ENCODE measurements around the gene REST. TPM values are rescaled to one million over a fixed set of nuclear protein-coding genes. Genes with fewer than 3 reads are reported as not detected.
"Not testable (repeated sequence)": the region's sequence is repeated elsewhere in the genome, so short reads cannot be mapped to it uniquely, and the experiment has no call there.

The REST gene
- total and polyA plus RNA-seq, 4 donors, result 5.7 to 39.1 (median 20.1) TPM

DNA sequence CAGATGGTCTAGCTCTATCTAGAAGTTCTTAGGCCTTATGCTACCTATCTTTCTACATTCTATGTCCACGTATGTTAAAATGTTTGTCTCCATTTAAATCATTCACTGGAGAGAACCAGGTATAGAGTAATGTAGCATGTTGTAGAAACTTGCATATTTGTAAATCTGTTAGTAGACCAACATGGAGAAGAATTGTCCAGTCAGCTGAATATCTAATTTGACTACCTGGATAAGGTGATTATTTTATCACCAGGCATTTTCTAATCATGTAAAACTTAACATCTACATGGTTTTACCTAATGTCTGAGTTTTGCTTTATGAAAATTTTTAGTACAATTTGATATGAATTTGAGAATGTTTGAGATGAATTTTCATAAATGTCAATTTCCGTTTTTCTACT, 19.5 kb downstream of the REST start:
- no peaks in the 10 kb centered on the region for H3K9me3 ChIP-seq (ENCODE audit: control insufficient read depth, low read length)
- intact Hi-C loops (cut with DNase I), result no loop called here
- H3K4me3 ChIP-seq (ENCODE audit: low read length in 2 of 2), result no peak overlapping the region
- H3K4me1 ChIP-seq (ENCODE audit: control insufficient read depth in 1 of 2, insufficient read depth in 2 of 2, low read length in 2 of 2), result peaks cover 0 to 3% of the 10 kb centered on the region in 2 donors
- DNase-seq (no peak), ATAC-seq (ENCODE audit: low FRiP score) (no peak)
- H3K27ac ChIP-seq (ENCODE audit: low read depth in 1 of 2, low read length in 2 of 2), result no peak overlapping the region
- H3K36me3 ChIP-seq (ENCODE audit: control insufficient read depth in 1 of 2, insufficient read depth in 2 of 2, low read length in 1 of 2), result peaks cover 0 to 6% of the 10 kb centered on the region in 2 donors
- WGBS, 2 donors, result 68 to 70% methylated on average over 2 of the region's 2 CpGs
- no peaks in the 10 kb centered on the region for H3K27me3 ChIP-seq (ENCODE audit: control insufficient read depth in 1 of 2, insufficient read depth in 2 of 2, low read length in 1 of 2)

DNA sequence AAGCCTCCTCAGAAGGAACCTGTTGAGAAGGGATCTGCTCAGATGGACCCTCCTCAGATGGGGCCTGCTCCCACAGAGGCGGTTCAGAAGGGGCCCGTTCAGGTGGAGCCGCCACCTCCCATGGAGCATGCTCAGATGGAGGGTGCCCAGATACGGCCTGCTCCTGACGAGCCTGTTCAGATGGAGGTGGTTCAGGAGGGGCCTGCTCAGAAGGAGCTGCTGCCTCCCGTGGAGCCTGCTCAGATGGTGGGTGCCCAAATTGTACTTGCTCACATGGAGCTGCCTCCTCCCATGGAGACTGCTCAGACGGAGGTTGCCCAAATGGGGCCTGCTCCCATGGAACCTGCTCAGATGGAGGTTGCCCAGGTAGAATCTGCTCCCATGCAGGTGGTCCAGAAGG, 22.9 kb downstream of the REST start:
- Histone ChIP-seq H3K36me3 (ENCODE audit: control insufficient read depth in 1 of 2, insufficient read depth in 2 of 2, low read length in 1 of 2) (peaks cover 0 to 6% of the 10 kb centered on the region in 2 donors), H3K27ac (ENCODE audit: low read depth in 1 of 2, low read length in 2 of 2) (no peak overlapping the region), H3K9me3 (ENCODE audit: control insufficient read depth, low read length) (no peaks in the 10 kb centered on the region), H3K4me1 (ENCODE audit: control insufficient read depth in 1 of 2, insufficient read depth in 2 of 2, low read length in 2 of 2) (no peaks in the 10 kb centered on the region), H3K27me3 (ENCODE audit: control insufficient read depth in 1 of 2, insufficient read depth in 2 of 2, low read length in 1 of 2) (no peaks in the 10 kb centered on the region), H3K4me3 (ENCODE audit: low read length in 2 of 2) (no peak overlapping the region)
- intact Hi-C loops (cut with DNase I), result no loop called here
- no peak for DNase-seq
- no peak for ATAC-seq (ENCODE audit: low FRiP score)
- WGBS, 2 donors, result 91 to 93% methylated on average over 7 of the region's 7 CpGs

DNA sequence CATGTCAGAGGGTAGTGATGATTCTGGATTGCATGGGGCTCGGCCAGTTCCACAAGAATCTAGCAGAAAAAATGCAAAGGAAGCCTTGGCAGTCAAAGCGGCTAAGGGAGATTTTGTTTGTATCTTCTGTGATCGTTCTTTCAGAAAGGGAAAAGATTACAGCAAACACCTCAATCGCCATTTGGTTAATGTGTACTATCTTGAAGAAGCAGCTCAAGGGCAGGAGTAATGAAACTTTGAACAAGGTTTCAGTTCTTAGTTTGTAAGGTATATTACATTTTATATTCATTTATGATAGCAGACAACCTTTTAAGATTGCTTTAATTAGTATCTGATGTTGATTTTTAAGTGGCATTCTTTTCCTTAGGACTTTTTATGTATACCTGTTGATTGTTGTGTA, 24.2 kb downstream of the REST start:
- no peaks in the 10 kb centered on the region for H3K27me3 ChIP-seq (ENCODE audit: control insufficient read depth in 1 of 2, insufficient read depth in 2 of 2, low read length in 1 of 2)
- no peak overlapping the region for H3K4me3 ChIP-seq (ENCODE audit: low read length in 2 of 2)
- no peaks in the 10 kb centered on the region for H3K9me3 ChIP-seq (ENCODE audit: control insufficient read depth, low read length)
- peaks cover 0 to 6% of the 10 kb centered on the region in 2 donors for H3K36me3 ChIP-seq (ENCODE audit: control insufficient read depth in 1 of 2, insufficient read depth in 2 of 2, low read length in 1 of 2)
- no peaks in the 10 kb centered on the region for H3K4me1 ChIP-seq (ENCODE audit: control insufficient read depth in 1 of 2, insufficient read depth in 2 of 2, low read length in 2 of 2)
- no peak for DNase-seq
- no peak for ATAC-seq (ENCODE audit: low FRiP score)
- intact Hi-C loops (cut with DNase I), result no loop called here
- WGBS, 2 donors, result 72 to 83% methylated on average over 4 of the region's 4 CpGs
- H3K27ac ChIP-seq (ENCODE audit: low read depth in 1 of 2, low read length in 2 of 2), result no peak overlapping the region

DNA sequence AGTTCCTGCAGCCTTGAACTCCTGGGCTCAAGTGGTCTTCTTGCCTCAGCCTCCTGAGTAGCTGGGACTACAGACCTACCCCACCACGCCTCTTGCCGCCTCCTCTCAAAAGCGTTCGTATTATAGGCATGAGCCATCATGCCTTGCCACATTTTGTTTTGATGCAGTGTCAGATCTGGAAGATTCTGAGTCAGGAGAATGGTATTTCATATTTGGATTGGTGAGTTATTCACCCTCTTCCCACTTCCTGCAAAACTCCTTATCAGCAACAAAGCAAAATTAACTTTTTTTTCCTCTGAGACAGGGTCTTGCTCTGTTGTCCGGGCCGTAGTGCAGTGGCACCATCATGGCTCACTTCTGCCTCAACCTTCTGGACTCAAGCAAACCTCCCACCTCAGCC, 29.6 kb downstream of the REST start:
- intact Hi-C loops (cut with DNase I), result no loop called here
- H3K4me3 ChIP-seq (ENCODE audit: low read length in 2 of 2), result no peak overlapping the region
- ATAC-seq (ENCODE audit: low FRiP score), result no peak
- no peak for DNase-seq
- no peaks in the 10 kb centered on the region for H3K9me3 ChIP-seq (ENCODE audit: control insufficient read depth, low read length)
- 48 to 58% methylated on average over 6 of the region's 6 CpGs for WGBS, 2 donors
- H3K4me1 ChIP-seq (ENCODE audit: control insufficient read depth in 1 of 2, insufficient read depth in 2 of 2, low read length in 2 of 2), result no peaks in the 10 kb centered on the region
- no peak overlapping the region for H3K27ac ChIP-seq (ENCODE audit: low read depth in 1 of 2, low read length in 2 of 2)
- no peaks in the 10 kb centered on the region for H3K27me3 ChIP-seq (ENCODE audit: control insufficient read depth in 1 of 2, insufficient read depth in 2 of 2, low read length in 1 of 2)
- H3K36me3 ChIP-seq (ENCODE audit: control insufficient read depth in 1 of 2, insufficient read depth in 2 of 2, low read length in 1 of 2), result no peaks in the 10 kb centered on the region

DNA sequence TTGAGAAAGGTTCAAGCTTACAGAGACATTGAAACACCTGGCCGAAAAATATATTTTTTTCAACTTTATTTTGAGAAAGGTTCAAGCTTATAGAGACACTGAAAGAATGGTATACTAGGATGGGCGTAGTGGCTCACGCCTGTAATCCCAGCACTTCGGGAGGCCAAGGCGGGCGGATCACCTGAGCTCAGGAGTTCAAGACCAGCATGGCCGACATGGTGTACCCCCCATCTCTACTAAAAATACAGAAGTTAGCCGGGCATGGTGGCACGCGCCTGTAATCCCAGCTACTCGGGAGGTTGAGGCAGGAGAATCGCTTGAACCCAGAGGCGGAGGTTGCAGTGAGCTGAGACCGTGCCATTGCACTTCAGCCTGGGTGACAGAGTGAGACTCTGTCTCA, 32.1 kb downstream of the REST start:
- ATAC-seq (ENCODE audit: low FRiP score); H3K9me3 ChIP-seq (ENCODE audit: control insufficient read depth, low read length); DNase-seq; H3K27ac ChIP-seq (ENCODE audit: low read depth in 1 of 2, low read length in 2 of 2); intact Hi-C loops (cut with DNase I); H3K4me3 ChIP-seq (ENCODE audit: low read length in 2 of 2); H3K36me3 ChIP-seq (ENCODE audit: control insufficient read depth in 1 of 2, insufficient read depth in 2 of 2, low read length in 1 of 2); H3K4me1 ChIP-seq (ENCODE audit: control insufficient read depth in 1 of 2, insufficient read depth in 2 of 2, low read length in 2 of 2); H3K27me3 ChIP-seq (ENCODE audit: control insufficient read depth in 1 of 2, insufficient read depth in 2 of 2, low read length in 1 of 2): not testable (repeated sequence)
- 98% methylated on average over 14 of the region's 14 CpGs for WGBS, 2 donors

DNA sequence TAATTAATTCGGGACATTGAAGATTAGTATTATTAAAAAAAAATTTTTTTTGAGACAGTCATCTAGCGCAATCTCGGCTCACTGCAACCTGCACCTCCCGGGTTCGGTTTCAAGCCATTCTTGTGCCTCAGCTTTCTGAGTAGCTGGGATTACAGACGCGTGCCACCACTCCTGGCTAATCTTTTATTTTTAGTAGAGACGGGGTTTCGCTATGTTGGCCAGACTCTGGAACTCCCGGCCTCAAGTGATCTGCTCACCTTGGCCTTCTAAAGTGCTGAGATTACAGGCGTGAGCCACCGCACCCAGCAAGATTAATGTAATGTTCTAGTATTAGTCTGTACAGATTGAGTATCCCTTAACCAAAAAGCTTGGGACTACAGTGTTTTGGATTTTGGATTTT, 32.7 kb downstream of the REST start:
- 91% methylated on average over 12 of the region's 12 CpGs for WGBS, 2 donors

DNA sequence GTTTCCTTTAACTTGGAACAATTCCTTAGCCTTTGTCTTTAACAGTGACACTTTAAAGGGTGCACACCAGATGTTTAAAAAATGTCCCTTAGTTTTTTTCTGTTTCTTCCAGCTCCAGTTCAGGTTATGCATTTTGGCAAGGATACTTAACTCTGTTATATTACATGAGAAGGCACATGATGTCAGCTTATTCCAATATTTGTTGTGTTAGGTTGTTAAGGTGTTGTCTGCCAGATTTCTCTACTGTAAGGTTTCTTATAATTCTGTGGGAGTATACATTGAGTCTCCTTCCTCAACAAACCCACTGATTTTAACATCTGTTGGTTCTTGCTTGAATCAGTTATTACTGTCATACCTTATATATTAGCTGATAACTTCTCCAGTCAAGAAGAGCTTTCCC, 33.3 kb downstream of the REST start:
- no peak overlapping the region for H3K4me3 ChIP-seq (ENCODE audit: low read length in 2 of 2)
- H3K36me3 ChIP-seq (ENCODE audit: control insufficient read depth in 1 of 2, insufficient read depth in 2 of 2, low read length in 1 of 2), result no peaks in the 10 kb centered on the region
- intact Hi-C loops (cut with DNase I), result no loop called here
- DNase-seq (no peak), ATAC-seq (ENCODE audit: low FRiP score) (no peak)
- H3K27me3 ChIP-seq (ENCODE audit: control insufficient read depth in 1 of 2, insufficient read depth in 2 of 2, low read length in 1 of 2), result no peaks in the 10 kb centered on the region
- no peak overlapping the region for H3K27ac ChIP-seq (ENCODE audit: low read depth in 1 of 2, low read length in 2 of 2)
- no peaks in the 10 kb centered on the region for H3K4me1 ChIP-seq (ENCODE audit: control insufficient read depth in 1 of 2, insufficient read depth in 2 of 2, low read length in 2 of 2)
- H3K9me3 ChIP-seq (ENCODE audit: control insufficient read depth, low read length), result no peaks in the 10 kb centered on the region

More for the DNA sequence above, 32.7 kb downstream of the REST start:
- Histone ChIP-seq H3K36me3 (ENCODE audit: control insufficient read depth in 1 of 2, insufficient read depth in 2 of 2, low read length in 1 of 2) (no peaks in the 10 kb centered on the region), H3K27me3 (ENCODE audit: control insufficient read depth in 1 of 2, insufficient read depth in 2 of 2, low read length in 1 of 2) (no peaks in the 10 kb centered on the region), H3K4me3 (ENCODE audit: low read length in 2 of 2) (no peak overlapping the region), H3K9me3 (ENCODE audit: control insufficient read depth, low read length) (no peaks in the 10 kb centered on the region), H3K4me1 (ENCODE audit: control insufficient read depth in 1 of 2, insufficient read depth in 2 of 2, low read length in 2 of 2) (no peaks in the 10 kb centered on the region), H3K27ac (ENCODE audit: low read depth in 1 of 2, low read length in 2 of 2) (no peak overlapping the region)
- intact Hi-C loops (cut with DNase I), result no loop called here
- no peak for DNase-seq
- no peak for ATAC-seq (ENCODE audit: low FRiP score)

DNA sequence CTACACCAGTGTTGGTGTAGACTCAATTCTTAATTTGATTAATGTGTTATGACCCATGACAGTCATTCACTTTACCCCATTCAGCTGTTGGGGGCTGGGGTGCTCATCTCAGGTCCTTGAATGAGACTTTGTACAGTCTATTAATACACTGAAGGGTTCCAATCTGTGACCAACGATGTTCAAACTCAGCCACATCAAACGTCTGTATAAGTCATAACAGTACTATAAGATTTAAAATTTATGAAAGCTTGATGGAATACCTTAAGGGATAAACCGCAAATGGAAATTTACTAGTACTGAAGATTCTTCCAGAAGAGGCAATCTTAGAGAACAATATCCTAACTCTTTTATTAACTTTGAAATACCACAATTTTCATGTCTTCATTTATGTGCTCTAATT, 33.7 kb downstream of the REST start:
- WGBS, 2 donors, result 78 to 79% methylated on average over 3 of the region's 3 CpGs
- Histone ChIP-seq H3K36me3 (ENCODE audit: control insufficient read depth in 1 of 2, insufficient read depth in 2 of 2, low read length in 1 of 2) (no peaks in the 10 kb centered on the region), H3K27me3 (ENCODE audit: control insufficient read depth in 1 of 2, insufficient read depth in 2 of 2, low read length in 1 of 2) (no peaks in the 10 kb centered on the region)

DNA sequence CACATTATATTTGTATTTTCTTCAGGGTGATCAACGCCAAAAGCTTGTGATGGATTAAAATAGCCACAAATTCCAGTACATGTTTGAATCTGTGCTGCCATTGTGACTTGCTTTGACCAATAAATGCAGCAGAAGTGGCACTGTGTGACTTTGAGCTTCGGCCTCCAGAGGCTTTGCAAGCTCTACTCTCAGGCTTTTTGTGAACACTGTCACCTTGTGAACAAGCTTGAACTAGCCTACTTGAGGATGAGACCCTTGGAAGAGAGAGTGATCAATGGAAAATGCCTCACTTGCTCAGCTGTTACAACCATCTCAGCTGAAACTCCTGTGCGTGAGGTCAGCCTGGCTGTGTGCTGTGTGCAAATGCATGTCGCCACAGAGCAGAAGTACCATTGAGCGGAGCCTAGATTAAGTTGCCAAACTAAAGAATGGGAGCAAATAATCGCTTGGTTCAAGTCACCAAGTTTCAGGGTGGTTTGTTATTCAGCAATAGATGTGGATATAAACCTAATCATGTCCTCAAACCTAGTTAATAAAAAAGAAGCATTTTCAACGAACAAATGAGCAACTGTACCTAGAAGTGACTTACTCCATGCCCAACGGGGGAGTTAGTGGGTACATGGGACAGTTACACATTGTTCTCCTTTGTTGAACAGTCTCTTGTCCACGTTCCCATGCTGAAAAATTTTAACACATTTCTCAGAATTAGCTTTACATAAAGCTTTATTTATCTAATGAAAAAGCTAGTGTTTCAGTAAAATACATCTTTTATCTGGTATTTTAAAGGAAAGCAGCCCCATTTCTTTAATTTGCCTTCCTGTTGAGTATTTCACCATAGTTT, 46.2 kb downstream of the REST start:
- intact Hi-C loops (cut with DNase I), result no loop called here
- Histone ChIP-seq H3K4me3 (ENCODE audit: low read length in 2 of 2) (no peak overlapping the region), H3K4me1 (ENCODE audit: control insufficient read depth in 1 of 2, insufficient read depth in 2 of 2, low read length in 2 of 2) (peaks cover 0 to 3% of the 10 kb centered on the region in 2 donors), H3K36me3 (ENCODE audit: control insufficient read depth in 1 of 2, insufficient read depth in 2 of 2, low read length in 1 of 2) (no peaks in the 10 kb centered on the region), H3K9me3 (ENCODE audit: control insufficient read depth, low read length) (no peaks in the 10 kb centered on the region), H3K27me3 (ENCODE audit: control insufficient read depth in 1 of 2, insufficient read depth in 2 of 2, low read length in 1 of 2) (no peaks in the 10 kb centered on the region), H3K27ac (ENCODE audit: low read depth in 1 of 2, low read length in 2 of 2) (no peak overlapping the region)
- 90 to 92% methylated on average over 9 of the region's 9 CpGs for WGBS, 2 donors
- DNase-seq, result no peak
- no peak for ATAC-seq (ENCODE audit: low FRiP score)

More for the DNA sequence above, 33.7 kb downstream of the REST start:
- DNase-seq (no peak), ATAC-seq (ENCODE audit: low FRiP score) (no peak)
- intact Hi-C loops (cut with DNase I), result no loop called here
- Histone ChIP-seq H3K4me3 (ENCODE audit: low read length in 2 of 2) (no peak overlapping the region), H3K4me1 (ENCODE audit: control insufficient read depth in 1 of 2, insufficient read depth in 2 of 2, low read length in 2 of 2) (no peaks in the 10 kb centered on the region), H3K9me3 (ENCODE audit: control insufficient read depth, low read length) (no peaks in the 10 kb centered on the region), H3K27ac (ENCODE audit: low read depth in 1 of 2, low read length in 2 of 2) (no peak overlapping the region)
